HG03103 (cell line): ENCODE results near the gene NAE1.
"Not testable (repeated sequence)": the region's sequence is repeated elsewhere in the genome, so short reads cannot be mapped to it uniquely, and the experiment has no call there.

Source experiments
- ATAC-seq: cut with Tn5 transposase; IDR thresholded peaks from one replicate; pipeline ENCODE4 v1.9.1; 2021; ENCODE audit warnings: low read depth; ENCODE audit not compliant: unreplicated experiment

Gene NAE1

GRCh38 chr16:66830422-66831404, at the start of gene NAE1:
TSS of gene NAE1 (minus strand) at chr16:66830976. CDS start at chr16:66830899, 77 bp downstream.
- peak; percentile 92 for ATAC-seq

GRCh38 chr16:66878067-66878466, 47.3 kb upstream of the NAE1 start:
- ATAC-seq: no peak

- no peak for ATAC-seq
Measured at GRCh38 chr16:66874079-66874775, 43.5 kb upstream of the NAE1 start.

- ATAC-seq: no peak
Measured at GRCh38 chr16:66873685-66874055, 42.9 kb upstream of the NAE1 start.

- ATAC-seq: peak; percentile 91
Measured at GRCh38 chr16:66872943-66873684, 42.3 kb upstream of the NAE1 start.

GRCh38 chr16:66872559-66872942, 41.8 kb upstream of the NAE1 start:
- no peak for ATAC-seq

- ATAC-seq: no peak
Measured at GRCh38 chr16:66871840-66872239, 41.1 kb upstream of the NAE1 start.

GRCh38 chr16:66871363-66871762, 40.6 kb upstream of the NAE1 start:
- not testable (repeated sequence) for ATAC-seq

GRCh38 chr16:66869424-66869823, 38.6 kb upstream of the NAE1 start:
- ATAC-seq: no peak

GRCh38 chr16:66863707-66864106, 32.9 kb upstream of the NAE1 start:
- ATAC-seq: no peak

GRCh38 chr16:66862023-66862520, 31.3 kb upstream of the NAE1 start:
- ATAC-seq: no peak

GRCh38 chr16:66859397-66860068, 28.8 kb upstream of the NAE1 start:
- ATAC-seq: no peak

GRCh38 chr16:66858740-66859396, 28.1 kb upstream of the NAE1 start:
- ATAC-seq: no peak

- no peak for ATAC-seq
Measured at GRCh38 chr16:66857437-66857836, 26.7 kb upstream of the NAE1 start.

GRCh38 chr16:66856801-66857200, 26.0 kb upstream of the NAE1 start:
- ATAC-seq: no peak

GRCh38 chr16:66856184-66856730, 25.5 kb upstream of the NAE1 start:
- ATAC-seq: no peak

- no peak for ATAC-seq
Measured at GRCh38 chr16:66853261-66854139, 22.7 kb upstream of the NAE1 start.

GRCh38 chr16:66851166-66851964, 20.6 kb upstream of the NAE1 start:
- ATAC-seq: no peak
